ENCODE results near the gene MMP15.

- TF ChIP-seq CTCF (IDR thresholded peaks at IDR 0.05; ENCODE audit: low read length) (no peak), EZH2 (IDR thresholded peaks at IDR 0.05; ENCODE audit: borderline replicate concordance, low read length) (no peak)
Observed at GRCh38 chr16:58082381-58082780, 56.8 kb downstream of the MMP15 start.
